GM18502 (cell line): Measurements from ENCODE around the gene GRIFIN.
"Not testable (repeated sequence)": the region's sequence is repeated elsewhere in the genome, so short reads cannot be mapped to it uniquely, and the experiment has no call there.

Experiments
- ATAC-seq: cut with Tn5 transposase; IDR thresholded peaks from one replicate; pipeline ENCODE4 v1.9.1; 2021; ENCODE audit warnings: mild to moderate bottlenecking; ENCODE audit not compliant: unreplicated experiment, poor library complexity

GRIFIN gene

DNA sequence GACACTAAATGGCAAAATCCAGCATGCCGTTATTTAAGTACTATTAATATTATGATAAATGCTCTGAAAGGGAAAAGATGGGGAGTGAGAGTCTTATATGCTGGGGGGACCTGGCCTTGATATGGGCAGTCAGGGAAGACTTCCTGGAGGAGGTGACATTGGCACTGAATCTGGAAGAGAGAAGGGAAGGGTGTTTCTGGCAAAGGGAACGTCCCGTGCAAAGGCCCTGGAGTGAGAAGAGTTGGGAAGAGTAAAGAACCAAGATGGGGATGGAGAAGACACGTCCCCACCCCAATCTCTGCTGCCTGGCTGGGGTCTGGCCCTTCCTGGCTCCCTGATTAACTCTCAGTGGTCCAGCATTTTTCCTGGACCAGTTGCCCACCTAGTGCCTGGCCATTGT lies 5.0 kb upstream of the GRIFIN start:
- no peak for ATAC-seq

DNA sequence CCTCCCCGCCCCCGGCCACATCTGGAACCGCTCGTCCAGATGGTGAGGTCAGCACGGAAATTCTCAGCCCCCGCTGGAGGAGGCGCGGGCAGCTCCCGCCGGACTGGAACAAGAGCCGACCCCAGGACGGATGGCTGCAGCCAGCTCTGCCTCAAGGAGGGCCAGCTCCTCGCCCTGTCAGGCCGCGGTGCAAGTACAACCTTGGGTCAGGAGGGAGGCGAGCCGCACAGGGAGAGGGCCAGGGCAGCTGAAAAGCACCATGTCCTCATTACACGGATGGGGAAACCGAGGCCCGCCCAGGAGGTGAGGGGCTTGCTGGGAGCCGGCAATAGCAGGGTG lies 3.8 kb upstream of the GRIFIN start:
- no peak for ATAC-seq

DNA sequence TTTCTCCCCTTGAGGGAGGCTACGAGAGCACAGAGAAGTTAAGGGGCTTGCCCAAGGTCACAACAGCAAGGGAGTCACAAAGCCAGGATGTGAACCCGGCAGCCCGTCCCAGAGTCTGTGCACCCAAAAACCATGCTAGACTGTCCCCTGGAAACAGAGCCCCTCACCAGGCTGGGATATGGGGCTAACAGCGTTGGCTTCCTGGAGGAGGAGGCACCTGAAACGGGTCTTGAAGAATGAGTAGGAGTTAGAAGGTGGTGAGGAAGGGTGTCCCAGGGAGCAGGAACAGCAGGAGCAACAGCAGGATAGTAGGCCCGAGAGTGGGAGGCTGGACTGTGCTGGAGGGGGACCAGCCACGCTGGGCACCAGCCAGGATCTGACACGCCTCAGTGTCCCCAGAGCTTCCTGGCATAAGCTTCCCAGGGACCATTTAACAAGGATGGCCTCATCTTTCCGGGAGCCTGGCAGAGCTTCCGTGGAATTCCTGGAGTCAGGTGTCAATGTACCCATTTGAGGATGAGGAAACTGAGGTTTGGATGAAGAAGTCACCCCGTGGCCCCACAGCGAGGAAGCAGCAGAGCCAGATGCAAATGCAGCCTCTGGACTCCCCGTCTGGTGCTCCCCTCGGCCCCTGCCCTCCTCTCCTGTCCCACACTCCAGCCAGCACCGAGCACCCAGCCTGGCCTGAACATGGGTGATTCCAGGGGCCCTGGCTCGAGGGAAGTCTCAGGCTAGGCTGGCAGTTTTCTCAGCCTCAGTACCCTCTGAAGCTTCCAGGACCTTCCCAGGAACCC lies 3.3 kb upstream of the GRIFIN start:
- ATAC-seq: no peak

DNA sequence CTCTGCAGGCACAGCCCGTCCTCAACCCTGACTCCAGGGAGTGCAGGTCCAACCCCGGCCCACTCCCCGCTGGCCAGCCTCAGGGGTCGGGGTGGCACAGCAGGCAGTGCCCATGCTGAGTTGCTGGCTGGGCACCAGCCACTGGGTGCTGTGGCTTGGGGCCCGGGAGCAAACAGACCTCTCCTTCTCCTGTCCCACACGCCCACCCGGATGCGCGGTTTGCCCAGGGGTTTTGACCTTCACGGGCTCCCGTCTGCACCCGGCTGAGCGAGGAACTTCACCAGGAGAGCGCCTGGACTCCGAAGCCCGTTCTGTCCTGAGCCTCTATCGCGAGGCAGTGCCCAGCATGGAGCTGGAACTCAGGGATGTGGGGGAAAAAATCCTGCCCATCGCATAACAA lies 2.6 kb upstream of the GRIFIN start:
- ATAC-seq: no peak

DNA sequence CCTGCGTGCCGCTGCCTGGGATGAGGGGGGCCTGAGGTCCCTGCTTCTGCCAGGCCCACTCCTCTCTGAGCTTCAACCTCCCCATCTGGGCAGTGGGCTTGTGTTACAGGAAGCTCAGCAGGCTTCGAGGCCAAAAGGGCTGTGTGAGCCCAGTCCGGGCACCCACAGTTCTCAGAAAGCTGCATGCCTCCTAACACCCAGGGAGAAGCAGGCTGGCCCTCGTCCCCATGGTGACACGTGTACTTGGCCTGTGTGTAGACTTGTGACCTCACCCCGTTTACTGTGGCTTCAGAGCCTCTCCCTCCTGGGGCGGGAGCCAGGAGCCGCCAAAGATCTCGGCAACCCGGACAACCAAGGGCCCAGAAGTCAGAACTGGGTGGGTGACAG lies 2.2 kb upstream of the GRIFIN start:
- no peak for ATAC-seq

DNA sequence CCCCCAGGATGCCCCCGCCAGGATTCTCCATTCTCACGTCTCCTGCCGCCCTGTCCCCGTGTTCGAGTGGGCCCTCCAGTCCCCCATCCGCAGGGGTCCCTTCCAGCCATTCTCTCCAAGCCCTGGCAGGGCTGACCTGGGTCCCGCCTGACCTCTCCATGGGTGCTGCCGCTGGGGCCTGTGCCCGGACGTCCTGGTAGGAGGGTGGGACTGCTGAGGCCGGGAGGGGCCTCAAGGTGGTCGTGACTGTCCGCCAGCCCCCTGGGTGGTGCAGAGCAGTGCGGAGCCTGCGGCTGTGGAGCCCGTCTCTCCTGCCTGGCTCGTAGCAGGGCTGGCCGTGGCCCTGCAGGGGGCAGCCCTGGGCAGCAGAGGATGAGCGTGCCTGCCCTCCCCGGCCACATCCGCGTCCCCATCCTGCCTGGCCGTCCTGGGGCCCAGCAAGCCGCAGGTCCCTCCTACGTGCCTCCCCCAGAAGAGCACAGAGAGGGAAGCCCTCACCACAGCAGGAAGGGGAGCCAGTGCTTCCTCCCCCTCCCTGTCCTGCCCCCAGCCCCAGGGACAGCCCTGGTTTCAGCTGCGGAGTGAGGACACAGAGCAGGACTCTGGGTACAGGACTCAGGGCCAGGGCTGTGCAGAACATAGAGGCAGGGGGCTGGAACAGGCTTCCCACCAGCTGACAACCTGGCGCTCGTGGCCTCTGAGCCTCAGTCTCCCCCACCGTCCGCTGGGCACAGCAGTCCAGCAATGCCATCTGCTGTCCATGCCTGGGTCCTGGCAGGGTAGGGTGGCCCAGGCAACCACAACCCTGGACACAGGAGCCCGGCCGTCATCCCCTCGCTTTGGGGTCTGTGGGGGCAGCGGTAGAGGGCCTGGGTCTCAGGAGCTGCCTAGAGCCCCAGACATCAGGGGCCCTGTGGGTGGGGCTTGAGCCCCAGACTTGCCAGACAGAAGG lies 1.5 kb upstream of the GRIFIN start:
- ATAC-seq: no peak

DNA sequence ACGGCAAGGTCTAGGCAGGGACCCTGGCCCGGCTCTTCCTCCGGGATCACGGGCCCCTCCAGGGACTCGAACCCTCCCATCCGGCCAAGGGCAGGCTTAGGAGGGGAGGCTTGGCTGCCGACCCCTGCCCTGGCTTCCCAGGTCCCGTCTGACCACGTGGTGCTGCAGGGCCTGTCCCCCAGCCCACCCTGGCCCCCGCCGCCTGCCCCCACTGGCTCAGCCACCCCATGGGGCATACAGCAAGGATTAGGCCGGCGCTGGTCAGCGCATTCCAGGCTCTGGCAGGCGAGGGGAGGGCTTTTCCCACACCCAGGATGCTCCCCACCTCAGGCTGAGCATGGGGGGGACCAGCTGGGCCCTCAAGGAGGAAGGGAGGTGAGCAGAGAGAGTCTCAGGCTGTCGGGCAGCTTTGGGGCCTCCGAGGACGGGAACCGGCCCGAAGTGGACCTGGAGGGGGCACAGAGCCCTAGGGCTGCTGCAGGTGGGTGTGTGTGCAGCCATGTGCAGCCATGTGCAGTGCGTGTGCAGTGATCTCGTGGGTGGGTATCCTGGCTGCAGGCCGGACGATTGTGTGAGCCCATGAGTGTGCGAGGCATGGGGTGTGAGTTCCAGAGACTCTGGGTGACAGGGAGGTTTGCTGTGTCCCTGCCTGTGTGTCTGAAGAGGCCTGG lies 713 bp upstream of the GRIFIN start:
- no peak for ATAC-seq

DNA sequence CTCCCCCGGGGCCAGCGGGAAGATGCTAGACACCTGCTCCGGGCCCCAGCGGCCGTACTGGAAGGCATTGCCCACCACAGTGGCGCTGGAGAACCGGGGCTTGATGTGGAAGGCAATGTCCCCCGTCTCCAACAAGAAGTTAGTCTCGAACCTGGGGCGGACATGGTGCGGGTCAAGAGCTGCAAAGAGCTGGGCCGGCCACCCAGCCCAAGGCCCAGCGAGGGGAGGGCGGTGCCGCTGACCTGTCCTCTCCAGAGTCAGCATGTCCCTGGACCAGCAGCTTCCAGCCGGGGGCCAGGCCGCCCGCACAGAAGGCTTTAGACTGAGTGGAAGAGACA lies 551 bp downstream of the GRIFIN start:
- ATAC-seq: no peak

DNA sequence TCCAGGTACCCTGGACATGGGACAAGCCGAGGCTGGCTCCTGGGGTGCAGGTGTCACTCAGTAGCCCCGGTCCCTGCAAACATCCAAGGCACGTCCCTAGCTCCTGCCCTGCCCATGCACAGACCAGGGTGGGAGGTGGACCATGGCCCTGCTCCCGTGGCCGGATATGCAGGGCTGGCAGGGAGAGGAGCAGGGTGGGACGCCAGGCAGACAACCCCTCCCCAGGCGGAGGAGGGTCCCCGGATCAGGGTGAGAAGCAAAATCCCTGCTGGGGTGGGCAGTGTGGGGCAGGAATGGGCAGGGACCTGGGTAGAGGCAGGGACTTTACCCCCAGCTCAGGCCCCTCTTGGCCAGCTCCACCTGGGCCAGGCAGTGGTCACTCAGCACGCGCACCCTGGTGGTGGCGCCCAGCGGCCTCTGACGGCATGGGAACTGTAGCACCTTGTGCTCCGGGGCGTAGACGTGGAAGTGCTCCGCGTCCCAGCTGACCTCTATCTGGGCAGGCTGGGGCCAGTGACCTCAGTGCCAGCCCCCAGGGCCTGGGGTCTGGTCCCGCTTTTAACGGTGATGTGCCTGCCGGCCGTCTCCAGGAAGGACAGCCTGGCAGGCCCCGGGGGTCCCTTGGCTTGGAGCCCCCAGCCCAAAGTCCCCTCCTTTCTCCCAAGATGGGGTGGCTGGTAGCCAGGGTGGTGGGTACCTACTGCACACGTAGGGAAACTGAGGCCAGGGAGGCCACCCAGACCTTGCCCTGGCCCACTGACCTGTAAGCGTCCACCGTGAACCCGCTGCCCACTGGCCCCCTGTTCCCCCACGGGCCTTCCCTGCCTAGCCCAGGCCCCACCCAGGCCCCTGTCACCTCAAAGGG lies 1.2 kb downstream of the GRIFIN start:
- ATAC-seq: no peak

DNA sequence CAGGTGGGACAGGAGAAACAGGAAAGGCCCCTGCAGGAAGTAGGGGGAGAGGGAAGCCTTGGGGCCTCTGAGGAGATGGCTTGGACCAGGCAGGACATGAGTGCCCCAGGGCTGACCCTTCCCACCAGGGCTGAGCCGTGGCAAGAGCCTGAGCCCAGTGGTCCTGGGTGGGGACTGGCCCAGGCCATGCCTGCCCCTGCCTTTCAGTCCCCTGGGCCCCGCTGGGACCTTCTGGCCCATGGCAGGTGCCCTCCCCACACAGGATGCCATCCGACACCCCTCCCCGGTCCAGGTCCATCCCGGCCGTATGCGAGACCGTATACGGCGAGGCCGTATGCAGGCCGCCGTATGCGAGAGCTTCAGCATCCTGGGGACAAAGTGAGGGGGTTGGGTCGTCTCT lies 2.0 kb downstream of the GRIFIN start:
- ATAC-seq: no peak

DNA sequence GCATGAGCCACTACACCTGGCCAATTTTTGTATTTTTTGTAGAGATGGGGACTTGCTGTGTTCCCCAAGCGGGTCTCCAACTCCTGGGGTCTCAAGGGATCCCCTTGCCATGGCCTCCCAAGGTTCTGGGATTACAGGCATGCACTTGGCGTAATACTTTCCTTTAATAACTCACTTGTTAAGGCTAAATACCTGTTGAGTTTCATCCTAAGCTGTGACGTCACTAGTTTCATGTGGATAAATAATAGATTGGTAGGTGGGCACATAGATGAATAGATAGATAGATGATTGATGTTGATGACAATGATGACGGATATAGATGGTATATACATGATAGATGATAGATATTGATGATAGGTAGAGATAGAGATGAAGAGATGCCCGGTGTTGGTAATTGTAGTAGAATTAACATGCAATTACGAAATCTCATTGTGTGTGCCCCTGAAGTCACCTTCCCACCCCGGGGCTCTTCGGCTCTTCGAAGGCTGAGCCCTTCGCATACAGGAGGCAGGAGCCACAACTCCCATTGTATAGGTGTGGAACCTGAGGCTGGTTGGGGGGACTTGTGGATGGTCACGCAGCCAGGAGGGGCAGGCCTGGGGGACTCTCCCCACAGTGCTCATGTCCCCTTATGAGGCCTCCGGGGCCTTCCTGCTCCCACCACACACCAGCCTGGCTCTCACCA lies 2.6 kb downstream of the GRIFIN start:
- ATAC-seq: no peak

DNA sequence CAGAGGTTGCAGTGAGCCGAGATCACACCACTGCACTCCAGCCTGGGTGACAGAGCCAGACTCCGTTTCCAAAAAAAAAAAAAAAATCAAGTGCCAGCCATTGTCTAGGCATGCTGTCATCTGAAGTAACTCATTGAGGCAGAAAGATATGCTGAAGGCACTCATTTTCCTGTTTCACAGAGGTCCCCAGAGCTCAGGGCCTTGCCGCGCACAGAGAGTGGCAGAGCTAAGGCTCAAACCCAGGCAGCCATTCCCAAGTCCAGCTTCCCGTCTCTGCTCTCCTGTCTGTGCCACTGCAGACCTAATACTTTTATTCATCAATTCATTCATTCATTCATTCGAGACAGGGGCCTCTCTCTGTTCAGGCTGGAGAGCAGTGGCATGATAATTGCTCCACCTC lies 3.5 kb downstream of the GRIFIN start:
- no peak for ATAC-seq

DNA sequence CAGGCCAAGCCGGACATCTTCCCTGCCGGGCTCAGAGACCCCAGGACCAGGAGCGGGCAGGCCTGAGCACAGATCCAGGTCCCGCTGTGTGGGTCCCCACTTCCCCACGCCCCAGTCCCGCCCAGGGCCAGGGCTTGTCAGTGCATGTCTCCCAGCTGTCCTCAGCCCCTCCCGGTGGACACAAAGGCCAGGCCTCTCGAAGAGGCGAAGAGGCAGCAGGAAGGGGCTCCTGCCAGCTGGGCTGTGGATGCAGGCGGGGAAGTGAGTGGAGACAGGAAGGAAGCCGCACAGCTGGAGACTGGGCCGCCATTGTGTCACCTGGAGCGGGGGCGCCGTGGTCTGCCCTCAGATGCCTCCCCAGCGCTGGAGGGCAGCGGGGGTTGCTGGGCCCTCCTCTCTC lies 4.8 kb downstream of the GRIFIN start:
- no peak for ATAC-seq

DNA sequence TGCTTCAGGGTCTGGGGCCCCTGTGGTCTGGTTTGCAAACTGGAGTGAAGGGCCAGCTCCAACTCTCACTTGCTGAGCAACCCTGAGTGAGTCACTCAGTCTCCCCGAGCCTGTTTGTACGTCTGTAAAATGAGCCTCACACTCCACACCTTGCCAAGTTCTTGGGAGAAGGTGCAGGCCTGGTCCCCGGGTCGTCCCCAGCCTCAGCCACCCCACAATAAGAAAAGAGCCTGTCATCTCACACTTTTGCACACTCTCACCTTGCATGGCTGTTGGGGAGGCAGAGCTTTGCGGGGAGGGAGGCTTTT lies 5.2 kb downstream of the GRIFIN start:
- ATAC-seq: no peak

DNA sequence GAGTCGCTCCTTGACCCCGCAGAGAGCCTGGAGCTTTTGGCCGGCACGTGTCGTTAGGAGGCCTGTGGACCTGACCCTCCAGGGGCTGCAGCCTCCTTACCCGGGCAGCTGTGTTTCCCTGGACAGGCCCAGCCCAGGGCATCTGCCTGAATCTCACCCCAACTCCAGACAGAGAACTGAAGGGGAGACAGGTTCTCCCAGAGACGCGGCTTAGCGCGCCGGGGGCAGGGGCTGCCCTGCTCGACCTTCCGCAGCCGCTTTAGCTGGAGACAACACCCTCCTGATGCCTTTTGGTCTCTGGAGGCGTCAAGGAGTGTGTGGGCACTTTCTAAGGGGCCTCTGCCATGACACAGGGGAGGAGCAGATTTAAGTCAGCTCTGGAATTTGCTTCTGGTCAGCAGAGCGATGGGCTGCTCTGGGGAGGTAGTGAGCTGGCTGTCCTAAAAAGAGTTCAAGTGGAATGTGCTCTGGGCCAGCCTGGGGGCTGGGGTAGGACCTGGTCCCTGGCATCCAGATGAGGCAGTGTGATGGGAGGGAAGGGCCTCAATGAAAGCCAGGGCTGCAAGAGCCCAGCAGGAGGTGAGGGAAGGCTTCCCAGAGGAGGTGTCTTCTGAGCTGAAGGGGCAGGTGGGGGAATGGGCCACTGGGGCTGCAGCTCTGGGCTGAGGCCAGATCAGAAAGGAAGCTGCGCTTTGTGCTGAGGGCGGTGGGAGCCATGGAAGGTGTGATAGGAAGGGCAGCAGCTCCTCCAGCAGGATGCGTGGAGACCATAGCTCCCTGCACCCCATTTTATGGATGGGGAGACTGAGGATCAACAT lies 5.8 kb downstream of the GRIFIN start:
- ATAC-seq: no peak

DNA sequence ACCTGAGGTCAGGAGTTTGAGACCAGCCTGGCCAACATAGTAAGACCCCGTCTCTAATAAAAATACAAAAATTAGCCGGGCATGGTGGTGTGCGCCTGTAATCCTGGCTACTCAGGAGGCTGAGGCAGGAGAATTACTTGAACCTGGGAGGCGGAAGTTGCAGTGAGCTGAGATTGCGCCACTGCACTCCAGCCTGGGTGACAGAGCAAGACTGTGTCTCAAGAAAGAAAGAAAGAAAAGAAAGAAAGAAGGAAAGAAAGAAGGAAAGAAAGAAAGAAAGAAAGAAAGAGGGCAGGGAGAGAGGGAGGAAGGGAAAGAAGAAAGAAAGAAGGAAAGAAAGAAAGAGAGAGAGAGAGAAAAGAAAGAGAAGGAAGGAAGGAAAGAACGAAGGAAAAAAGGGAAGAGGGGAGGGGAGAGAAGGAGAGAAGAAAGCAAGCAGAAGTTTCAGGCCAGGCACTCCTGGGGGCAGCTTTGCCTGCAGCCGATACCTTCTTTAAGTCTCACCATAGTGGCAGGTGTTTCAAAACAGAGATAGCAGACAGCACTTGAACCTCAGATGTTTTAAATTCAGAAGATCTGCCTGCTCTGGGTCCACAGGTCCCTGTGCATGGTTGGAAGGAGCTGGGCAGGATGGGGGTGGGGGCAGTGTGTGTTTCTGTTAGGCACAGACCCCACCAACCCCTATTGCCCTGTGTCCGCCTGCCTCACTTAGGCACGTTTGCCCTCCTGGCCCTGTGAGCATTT lies 6.6 kb downstream of the GRIFIN start:
- not testable (repeated sequence) for ATAC-seq

DNA sequence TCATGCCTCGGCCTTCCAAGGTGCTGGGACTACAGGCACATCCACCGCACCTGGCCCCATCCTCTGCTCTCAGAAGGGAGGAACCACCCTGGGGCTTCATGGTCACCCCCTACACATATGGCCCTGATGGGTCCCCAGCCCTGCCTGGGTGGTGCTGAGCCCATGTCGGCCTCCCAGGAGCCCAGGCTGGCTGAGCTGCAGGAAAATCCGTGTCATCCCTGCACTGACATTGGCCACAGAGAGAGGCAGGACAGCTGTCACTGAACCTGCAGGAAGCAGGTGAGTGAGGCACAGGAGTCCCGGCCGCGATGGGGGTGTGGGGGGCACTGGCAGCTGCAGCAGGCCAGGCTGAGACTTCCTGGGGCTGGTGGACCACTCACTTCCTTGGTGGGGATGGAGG lies 8.0 kb downstream of the GRIFIN start:
- no peak for ATAC-seq

DNA sequence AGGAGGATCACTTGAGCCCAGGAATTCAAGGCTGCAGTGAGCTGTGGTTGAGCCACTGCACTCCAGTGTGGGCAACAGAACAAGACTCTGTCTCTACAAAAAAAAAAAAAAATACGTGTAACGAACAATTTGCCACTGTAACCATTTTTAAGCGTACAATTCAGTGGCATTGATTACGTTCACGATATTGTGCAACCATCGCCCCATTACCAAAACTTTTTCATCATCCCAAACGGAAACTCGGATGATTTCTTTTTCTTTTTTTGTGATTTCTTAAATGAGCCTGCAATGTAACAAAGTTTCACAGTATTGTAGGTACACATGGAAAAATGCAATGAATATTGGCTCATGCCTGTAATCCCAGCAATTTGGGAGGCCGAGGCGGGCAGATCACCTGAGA lies 9.5 kb downstream of the GRIFIN start:
- no peak for ATAC-seq
